ENCODE data around the gene IQSEC2. TPM values are rescaled to one million over a fixed set of nuclear protein-coding genes. Genes with fewer than 3 reads are reported as not detected.
A peak's percentile ranks its signal among the peaks of the same experiment; 100 is the strongest.

IQSEC2 gene
- total RNA-seq, 1 experiment from 2014 or later, result 48.2 TPM

GRCh38 chrX:53269536-53270107, 11.8 kb downstream of the IQSEC2 start:
- ChIA-PET POLR2A (no interaction called here), CTCF (interaction anchor here (1.0 kb wide), 1 partner anchor 15 kb away, joined by 4 read pairs; no protein-coding TSS in a partner anchor)
- Mint-ChIP-seq H3K27me3 (ENCODE audit: low read depth) (no peaks in the 10 kb centered on the region), H3K4me3 (no peak overlapping the region), H3K36me3 (no peaks in the 10 kb centered on the region), H3K9me3 (no peaks in the 10 kb centered on the region), H3K4me1 (peaks cover 5% of the 10 kb centered on the region; the same call in 1 of the 2 replicates), H3K27ac (no peak overlapping the region)
- peak; percentile 57 for ATAC-seq
- DNase-seq (ENCODE audit: low spot score), result no peak
- TF ChIP-seq AFF4 (CRISPR knock-in tag; IDR thresholded peaks at IDR 0.05; ENCODE audit: borderline replicate concordance) (no peak), USF2 (CRISPR knock-in tag; IDR thresholded peaks at IDR 0.05) (no peak), STAT6 (CRISPR knock-in tag; conservative IDR thresholded peaks at IDR 0.05; ENCODE audit: low read depth) (no peak), ARID4B (CRISPR knock-in tag; IDR thresholded peaks at IDR 0.05; ENCODE audit: borderline replicate concordance) (no peak), ZNF671 (CRISPR knock-in tag; IDR thresholded peaks at IDR 0.05) (no peak), HMGA2 (CRISPR knock-in tag; IDR thresholded peaks at IDR 0.05) (no peak), ATF6 (CRISPR knock-in tag; IDR thresholded peaks at IDR 0.05) (no peak), ESRRA (CRISPR knock-in tag; IDR thresholded peaks at IDR 0.05; ENCODE audit: borderline replicate concordance) (no peak), RELA (CRISPR knock-in tag; IDR thresholded peaks at IDR 0.05; ENCODE audit: borderline replicate concordance) (no peak), ZNF317 (CRISPR knock-in tag; IDR thresholded peaks at IDR 0.05; ENCODE audit: borderline replicate concordance, low read depth) (no peak), MYBL2 (CRISPR knock-in tag; IDR thresholded peaks at IDR 0.05) (no peak), ELF4 (CRISPR knock-in tag; IDR thresholded peaks at IDR 0.05; ENCODE audit: low read depth) (no peak), FOXP1 (CRISPR knock-in tag; IDR thresholded peaks at IDR 0.05; ENCODE audit: borderline replicate concordance) (no peak)
- TF ChIP-seq, protein P1, sequence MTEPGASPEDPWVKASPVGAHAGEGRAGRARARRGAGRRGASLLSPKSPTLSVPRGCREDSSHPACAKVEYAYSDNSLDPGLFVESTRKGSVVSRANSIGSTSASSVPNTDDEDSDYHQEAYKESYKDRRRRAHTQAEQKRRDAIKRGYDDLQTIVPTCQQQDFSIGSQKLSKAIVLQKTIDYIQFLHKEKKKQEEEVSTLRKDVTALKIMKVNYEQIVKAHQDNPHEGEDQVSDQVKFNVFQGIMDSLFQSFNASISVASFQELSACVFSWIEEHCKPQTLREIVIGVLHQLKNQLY (CRISPR knock-in tag; IDR thresholded peaks at IDR 0.05), result no peak
- TF ChIP-seq, protein P2, sequence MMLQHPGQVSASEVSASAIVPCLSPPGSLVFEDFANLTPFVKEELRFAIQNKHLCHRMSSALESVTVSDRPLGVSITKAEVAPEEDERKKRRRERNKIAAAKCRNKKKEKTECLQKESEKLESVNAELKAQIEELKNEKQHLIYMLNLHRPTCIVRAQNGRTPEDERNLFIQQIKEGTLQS (CRISPR knock-in tag; conservative IDR thresholded peaks at IDR 0.05), result no peak
- TF ChIP-seq, protein P3, sequence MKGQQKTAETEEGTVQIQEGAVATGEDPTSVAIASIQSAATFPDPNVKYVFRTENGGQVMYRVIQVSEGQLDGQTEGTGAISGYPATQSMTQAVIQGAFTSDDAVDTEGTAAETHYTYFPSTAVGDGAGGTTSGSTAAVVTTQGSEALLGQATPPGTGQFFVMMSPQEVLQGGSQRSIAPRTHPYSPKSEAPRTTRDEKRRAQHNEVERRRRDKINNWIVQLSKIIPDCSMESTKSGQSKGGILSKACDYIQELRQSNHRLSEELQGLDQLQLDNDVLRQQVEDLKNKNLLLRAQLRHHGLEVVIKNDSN (CRISPR knock-in tag; IDR thresholded peaks at IDR 0.05), result no peak
